ENCODE data around the gene USP7. TPM values are rescaled to one million over a fixed set of nuclear protein-coding genes. Genes with fewer than 3 reads are reported as not detected.

USP7 gene
- total and polyA plus RNA-seq, 10 of the 15 experiments (the other 5 are each of a cell fraction or from before 2014, with no cell fraction given) = 16.2 to 133 (median 60.5) TPM

- no peak for FAIRE-seq
- no peak overlapping the region for H3K9ac ChIP-seq (ENCODE audit: control insufficient read depth, insufficient read depth, low read length)
- no peak for DNase-seq (ENCODE audit: low read depth, low spot score)
- H3K36me3 ChIP-seq (ENCODE audit: control insufficient read depth in 2 of 2, insufficient read depth in 2 of 2, low read length in 1 of 2) = peaks cover 1 to 2% of the 10 kb centered on the region in 2 experiments; a peak in 2 of 4 replicates
- WGBS (ENCODE audit: insufficient coverage, insufficient replicate concordance, low lambda C conversion rate, missing lambda C conversion rate) = 96% methylated on average over 11 of the region's 11 CpGs
- ChIA-PET RAD21 (ENCODE audit: unreplicated experiment) (interaction anchor here (0.8 to 2.9 kb wide), 4 partner anchors 10 to 59 kb away, joined by 3 to 18 read pairs (median 6); no protein-coding TSS in a partner anchor), CTCF (interaction anchor here (0.7 to 2.5 kb wide), 8 partner anchors 9 to 188 kb away, joined by 3 to 12 read pairs (median 5); no protein-coding TSS in a partner anchor), SMC1A (ENCODE audit: uncharacterized antibody, unreplicated experiment) (interaction anchor here (1.3 to 8.0 kb wide), 5 partner anchors 10 to 59 kb away, joined by 3 to 52 read pairs (median 4); no protein-coding TSS in a partner anchor), POLR2A (interaction anchor here (0.6 to 1.4 kb wide), 4 partner anchors 8 to 20 kb away, joined by 3 to 4 read pairs (median 4); no protein-coding TSS in a partner anchor)
- no peak for ATAC-seq
- H3K9me3 ChIP-seq (replicated peaks; ENCODE audit: control insufficient read depth, insufficient read depth, low read length) = no peaks in the 10 kb centered on the region
- no peaks in the 10 kb centered on the region for H3K27me3 ChIP-seq (replicated peaks in 1 of 2; ENCODE audit: control insufficient read depth in 2 of 2, insufficient read depth in 2 of 2, low read length in 1 of 2)
- peaks cover 94% of the 10 kb centered on the region for H3K79me2 ChIP-seq (ENCODE audit: control insufficient read depth, insufficient read depth, low read length)
- H3K4me1 ChIP-seq (ENCODE audit: control insufficient read depth, insufficient read depth, low read length) = peaks cover 73% of the 10 kb centered on the region
- H3K27ac ChIP-seq (ENCODE audit: control insufficient read depth, insufficient read depth) = no peak overlapping the region
- in situ Hi-C loops (cut with MboI) (no loop called here), intact Hi-C loops (cut with micrococcal nuclease; ENCODE audit: unreplicated experiment) (loop anchor here (1.0 kb wide), 1 partner anchor 9 kb away; no protein-coding TSS in a partner anchor)
- peak overlapping the region; percentile 69 for H3K4me2 ChIP-seq (ENCODE audit: control insufficient read depth, insufficient read depth)
- TF ChIP-seq RFX5 (IDR thresholded peaks at IDR 0.05; ENCODE audit: low read depth, low read length) (no peak), POLR2A (IDR thresholded peaks at IDR 0.05; ENCODE audit: low read depth, low read length) (0 out of 2 replicates have a peak, but pooled peaks have one; percentile 22), DPF2 (IDR thresholded peaks at IDR 0.05) (no peak), BACH1 (IDR thresholded peaks at IDR 0.05; ENCODE audit: borderline replicate concordance) (no peak)
- H2AFZ ChIP-seq (ENCODE audit: control insufficient read depth, low read depth, low read length) = no peak overlapping the region
- BruUV-seq (replicated peaks) = no TSS peak
- H4K20me1 ChIP-seq (ENCODE audit: control insufficient read depth, insufficient read depth) = peaks cover 45% of the 10 kb centered on the region
- H3K4me3 ChIP-seq = no peak overlapping the region
Measured at GRCh38 chr16:8950580-8951077, 13.1 kb downstream of the USP7 start.

DNA sequence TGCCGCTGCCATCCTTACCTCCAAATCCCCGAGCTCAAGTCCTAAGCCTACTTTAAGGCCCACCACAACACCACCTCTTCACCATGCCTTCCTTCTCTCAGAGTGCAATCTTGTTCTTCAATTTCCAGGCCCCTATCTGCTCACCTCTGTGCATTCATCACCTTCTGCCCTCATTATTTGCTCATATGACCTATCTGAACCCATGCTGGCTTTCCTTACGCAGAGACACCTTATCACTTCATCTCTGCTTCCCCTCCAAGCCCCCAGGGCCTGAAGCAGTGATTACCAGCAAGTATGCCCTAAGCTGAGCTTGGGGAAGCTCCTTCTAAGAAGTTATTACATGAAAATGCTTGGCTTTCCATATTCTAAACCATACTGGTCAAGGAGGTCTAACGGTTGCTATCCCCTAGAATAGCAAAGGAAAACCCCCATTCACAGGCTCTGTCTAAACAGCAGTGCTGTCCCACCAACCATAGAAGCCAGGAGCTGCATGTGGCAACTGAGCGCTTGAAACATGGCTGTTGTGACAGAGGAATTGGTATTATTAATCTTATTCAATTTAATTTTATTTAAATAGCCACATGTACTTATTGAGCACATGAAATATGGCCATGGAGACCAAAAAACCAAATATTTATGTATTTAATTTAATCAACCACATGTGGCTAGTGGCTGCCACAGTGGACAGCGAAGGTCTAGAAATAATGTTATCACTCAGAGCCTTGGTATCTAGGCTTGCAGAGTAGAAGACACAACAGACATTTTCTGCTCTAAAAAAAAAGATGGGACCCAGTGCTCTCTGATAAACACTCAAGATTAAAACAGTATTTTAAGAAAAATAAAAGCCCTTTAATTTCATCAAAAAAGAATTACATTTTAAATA lies 13.9 kb downstream of the USP7 start:
- CTCF ChIA-PET = interaction anchor here (0.6 to 5.5 kb wide), 10 partner anchors 10 to 132 kb away, joined by 3 to 44 read pairs (median 5); no protein-coding TSS in a partner anchor
- Histone ChIP-seq H3K4me3 (no peak overlapping the region), H3K4me1 (ENCODE audit: control insufficient read depth, insufficient read depth, low read length) (peaks cover 81% of the 10 kb centered on the region), H3K9me3 (replicated peaks; ENCODE audit: control insufficient read depth, insufficient read depth, low read length) (no peaks in the 10 kb centered on the region), H3K9ac (ENCODE audit: control insufficient read depth, insufficient read depth, low read length) (no peak overlapping the region), H3K4me2 (ENCODE audit: control insufficient read depth, insufficient read depth) (peak overlapping the region; percentile 75), H4K20me1 (ENCODE audit: control insufficient read depth, insufficient read depth) (peaks cover 44% of the 10 kb centered on the region), H2AFZ (ENCODE audit: control insufficient read depth, low read depth, low read length) (no peak overlapping the region), H3K79me2 (ENCODE audit: control insufficient read depth, insufficient read depth, low read length) (peaks cover 94% of the 10 kb centered on the region), H3K36me3 (ENCODE audit: control insufficient read depth in 2 of 2, insufficient read depth in 2 of 2, low read length in 1 of 2) (peaks cover 1 to 2% of the 10 kb centered on the region in 2 experiments; a peak in 2 of 4 replicates), H3K27me3 (replicated peaks in 1 of 2; ENCODE audit: control insufficient read depth in 2 of 2, insufficient read depth in 2 of 2, low read length in 1 of 2) (no peaks in the 10 kb centered on the region), H3K27ac (ENCODE audit: control insufficient read depth, insufficient read depth) (peak overlapping the region; percentile 43)
- RAD21 ChIA-PET (ENCODE audit: unreplicated experiment) = interaction anchor here (1.0 to 2.9 kb wide), 6 partner anchors 10 to 176 kb away, joined by 3 to 18 read pairs (median 5); no protein-coding TSS in a partner anchor
- POLR2A ChIA-PET = interaction anchor here (1.2 to 2.3 kb wide), 4 partner anchors 9 to 58 kb away, joined by 3 to 6 read pairs (median 4); no protein-coding TSS in a partner anchor
- TF ChIP-seq RB1 (IDR thresholded peaks at IDR 0.05; ENCODE audit: borderline replicate concordance) (no peak), JUND (IDR thresholded peaks at IDR 0.05; ENCODE audit: low read depth, low read length) (no peak), POLR2AphosphoS5 (IDR thresholded peaks at IDR 0.05; ENCODE audit: low read length) (0 out of 2 replicates have a peak, but pooled peaks have one; percentile 45), RUNX3 (IDR thresholded peaks at IDR 0.05; ENCODE audit: low read length) (peak; percentile 40)
- in situ Hi-C loops (cut with MboI) = no loop called here
- BruUV-seq (replicated peaks) = no TSS peak
- 57% methylated on average over 6 of the region's 6 CpGs for WGBS (ENCODE audit: insufficient coverage, insufficient replicate concordance, low lambda C conversion rate, missing lambda C conversion rate)
- DNase-seq (ENCODE audit: low read depth, low spot score) (no peak), FAIRE-seq (no peak), ATAC-seq (peak; percentile 26)
- SMC1A ChIA-PET (ENCODE audit: uncharacterized antibody, unreplicated experiment) = interaction anchor here (0.7 to 8.0 kb wide), 7 partner anchors 10 to 59 kb away, joined by 3 to 52 read pairs (median 4); no protein-coding TSS in a partner anchor
- intact Hi-C loops (cut with micrococcal nuclease; ENCODE audit: unreplicated experiment) = no loop called here

Data from GM12878 (cell line).